Right lobe of liver (tissue), 4 donors: ENCODE results near the gene NIP7.
"Not testable (repeated sequence)": the region's sequence is repeated elsewhere in the genome, so short reads cannot be mapped to it uniquely, and the experiment has no call there.

Experiments used
- POLR2A ChIP-seq: fragments of 450-650 bp; IDR thresholded peaks from one replicate; pipeline ENCODE4 v1.6.1; 2017; ENCODE audit warnings: antibody characterized with exemption, mild to moderate bottlenecking
- TF ChIP-seq, protein P1 (sequence below), 4 donors: fragments of 200-600 bp in 3 of 4; fragments of 450-650 bp in 1 of 4; IDR thresholded peaks; one replicate each; pipeline versions ENCODE4 v1.5.1 to v1.8.0; 2016 to 2022; ENCODE audit warnings: antibody characterized with exemption in 4 of 4, mild to moderate bottlenecking in 2 of 4
- donor health status: DM: no; HTN: no; CAD: no.
- donor health status: DM: no; HTN: no; CAD: no.
- donor health status: DM: no; HTN: yes; CAD: no.

DNA sequence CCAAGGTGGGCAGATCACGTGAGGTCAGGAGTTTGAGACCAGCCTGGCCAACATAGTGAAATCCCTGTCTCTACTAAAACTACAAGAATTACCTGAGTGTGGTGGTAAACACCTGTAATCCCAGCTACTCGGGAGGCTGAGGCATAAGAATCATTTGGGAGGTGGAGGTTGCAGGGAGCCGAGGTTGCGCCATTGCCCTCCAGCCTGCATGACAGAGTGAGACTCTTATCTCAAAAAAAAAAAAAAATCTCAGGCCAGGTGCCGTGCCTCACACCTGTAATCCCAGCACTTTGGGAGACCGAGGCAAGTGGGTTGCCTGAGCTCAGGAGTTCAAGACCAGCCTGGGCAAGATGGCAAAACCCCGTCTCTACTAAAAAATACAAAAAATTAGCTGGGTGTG is 42.8 kb upstream of the NIP7 start:
- TF ChIP-seq, protein P1, sequence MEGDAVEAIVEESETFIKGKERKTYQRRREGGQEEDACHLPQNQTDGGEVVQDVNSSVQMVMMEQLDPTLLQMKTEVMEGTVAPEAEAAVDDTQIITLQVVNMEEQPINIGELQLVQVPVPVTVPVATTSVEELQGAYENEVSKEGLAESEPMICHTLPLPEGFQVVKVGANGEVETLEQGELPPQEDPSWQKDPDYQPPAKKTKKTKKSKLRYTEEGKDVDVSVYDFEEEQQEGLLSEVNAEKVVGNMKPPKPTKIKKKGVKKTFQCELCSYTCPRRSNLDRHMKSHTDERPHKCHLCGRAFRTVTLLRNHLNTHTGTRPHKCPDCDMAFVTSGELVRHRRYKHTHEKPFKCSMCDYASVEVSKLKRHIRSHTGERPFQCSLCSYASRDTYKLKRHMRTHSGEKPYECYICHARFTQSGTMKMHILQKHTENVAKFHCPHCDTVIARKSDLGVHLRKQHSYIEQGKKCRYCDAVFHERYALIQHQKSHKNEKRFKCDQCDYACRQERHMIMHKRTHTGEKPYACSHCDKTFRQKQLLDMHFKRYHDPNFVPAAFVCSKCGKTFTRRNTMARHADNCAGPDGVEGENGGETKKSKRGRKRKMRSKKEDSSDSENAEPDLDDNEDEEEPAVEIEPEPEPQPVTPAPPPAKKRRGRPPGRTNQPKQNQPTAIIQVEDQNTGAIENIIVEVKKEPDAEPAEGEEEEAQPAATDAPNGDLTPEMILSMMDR (IDR thresholded peaks at IDR 0.05): not testable (repeated sequence)
- TF ChIP-seq POLR2A: not testable (repeated sequence)
